Right hindlimb (tissue), 1 donor: ENCODE measurements around the gene THSD7B.

ENCODE experiments used
- DNase-seq: peaks from one replicate; pipeline ENCODE4 v3.0.0-alpha.2; 2018

Gene THSD7B

DNA sequence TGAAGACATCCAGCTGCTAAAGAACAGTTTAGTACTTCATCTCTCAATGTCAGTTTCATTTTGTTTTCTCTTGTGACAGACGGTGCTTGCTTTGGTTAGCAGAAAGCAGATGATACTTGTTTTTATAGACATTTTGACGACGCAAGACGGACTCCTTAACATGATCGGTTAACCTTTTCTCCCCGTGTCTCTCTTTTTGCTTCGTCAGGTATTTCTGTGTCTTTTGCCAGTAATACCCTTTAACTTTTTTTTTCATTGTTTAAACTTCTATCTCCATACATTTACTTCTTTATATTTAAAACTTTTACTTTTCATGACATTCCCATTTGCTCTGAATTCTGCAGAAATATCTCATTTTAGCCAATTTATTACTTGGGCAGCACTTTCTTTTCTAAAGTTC is 57.9 kb downstream of the THSD7B start:
- DNase-seq = no peak

DNA sequence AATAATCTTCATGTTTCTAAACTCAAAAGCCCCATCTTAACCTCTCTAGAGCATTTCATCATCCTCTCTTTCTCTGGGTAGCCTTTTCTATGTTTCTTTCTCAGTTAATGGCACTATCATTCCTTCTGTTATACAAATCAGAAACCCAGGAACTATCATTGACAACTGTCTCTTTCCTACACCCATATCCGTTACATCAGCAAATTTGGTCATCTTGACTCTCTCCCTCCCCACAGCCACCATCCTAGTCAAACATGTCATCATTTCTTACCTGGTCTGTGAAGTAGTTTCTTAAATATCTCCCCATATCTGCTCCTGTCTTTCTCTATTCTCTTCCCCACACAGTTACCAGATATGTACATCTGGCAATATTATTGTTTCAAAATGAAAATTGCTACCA is 62.8 kb downstream of the THSD7B start:
- DNase-seq = no peak

DNA sequence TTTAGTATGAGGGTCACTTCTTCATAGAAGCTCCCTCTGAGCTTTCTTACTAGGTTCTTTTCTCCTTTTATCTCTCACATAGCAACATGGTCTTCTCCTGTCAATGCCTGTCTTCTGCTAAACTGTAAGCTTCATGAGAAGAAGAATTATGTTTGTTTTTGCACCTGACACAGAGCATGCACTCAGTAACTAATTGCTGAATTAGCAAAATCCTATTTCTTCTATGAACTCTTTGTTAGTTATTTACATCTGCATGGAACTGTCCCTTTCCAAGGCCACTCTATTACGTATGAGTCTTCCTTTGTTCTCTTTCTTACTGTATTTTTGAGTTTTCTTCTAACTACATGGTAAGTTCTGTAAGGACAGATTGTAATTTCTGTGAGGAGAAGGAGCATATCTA is 63.4 kb downstream of the THSD7B start:
- DNase-seq = no peak

DNA sequence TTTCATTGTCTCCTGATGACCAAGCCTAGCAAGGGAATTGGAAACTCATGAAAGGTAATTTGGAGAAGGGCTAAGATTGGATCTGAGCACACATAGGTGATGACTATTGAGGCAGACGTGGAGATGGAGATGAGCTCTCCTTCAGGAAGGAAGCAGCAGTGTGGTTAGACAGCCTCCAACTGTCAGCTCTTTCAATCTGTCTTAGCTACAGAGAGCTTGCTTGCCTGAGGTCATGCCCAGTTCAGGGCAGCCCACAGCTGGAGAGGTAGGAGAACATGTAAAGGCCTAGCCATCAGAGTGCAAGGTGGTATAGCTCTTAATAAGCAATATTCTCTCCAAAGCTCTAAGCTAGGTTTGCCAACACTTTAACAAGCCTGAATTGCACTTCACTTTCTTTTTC is 79.2 kb downstream of the THSD7B start:
- DNase-seq = no peak

DNA sequence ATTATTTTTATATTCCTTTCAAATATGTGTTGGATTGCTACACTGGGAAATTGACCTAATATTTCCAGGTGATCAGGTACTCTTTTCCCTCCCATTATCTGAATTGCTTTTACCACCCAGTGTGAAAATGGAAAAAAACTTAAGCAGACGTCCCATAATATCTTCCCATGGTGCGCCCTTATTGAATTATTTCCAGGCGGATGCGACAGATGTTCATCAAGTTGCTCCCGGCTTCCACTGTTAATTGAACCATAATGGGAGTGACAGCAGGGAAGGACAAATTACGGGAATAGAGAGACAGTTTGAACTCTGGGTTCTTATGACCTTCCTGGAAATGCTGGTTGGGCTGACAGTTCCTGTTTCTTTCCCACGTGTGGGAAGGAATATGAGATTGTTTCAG is 93.3 kb downstream of the THSD7B start:
- no peak for DNase-seq

DNA sequence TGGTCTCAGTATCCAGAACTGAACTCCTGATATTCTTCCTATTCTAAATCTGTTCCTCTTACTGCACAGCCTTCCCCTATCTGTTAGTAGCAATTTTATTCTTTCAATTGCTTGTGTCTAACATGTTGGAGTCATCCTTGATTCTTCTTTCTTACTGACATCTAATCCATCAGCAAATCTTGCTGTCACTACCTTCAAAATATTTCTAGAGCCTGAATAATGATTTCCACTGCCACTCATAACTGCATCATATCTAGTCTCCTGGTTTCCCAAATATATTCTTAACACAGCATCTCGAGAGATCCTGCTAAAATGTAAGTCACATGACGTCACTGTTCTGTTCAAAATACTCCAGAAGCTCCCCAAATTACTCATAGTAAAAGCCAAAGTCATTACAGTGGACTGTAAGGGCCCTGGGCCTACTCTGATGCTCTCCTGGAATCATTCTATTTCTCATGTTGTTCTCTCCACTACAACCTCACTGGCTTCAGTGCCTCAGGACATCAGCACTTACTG is 95.2 kb downstream of the THSD7B start:
- DNase-seq = no peak

DNA sequence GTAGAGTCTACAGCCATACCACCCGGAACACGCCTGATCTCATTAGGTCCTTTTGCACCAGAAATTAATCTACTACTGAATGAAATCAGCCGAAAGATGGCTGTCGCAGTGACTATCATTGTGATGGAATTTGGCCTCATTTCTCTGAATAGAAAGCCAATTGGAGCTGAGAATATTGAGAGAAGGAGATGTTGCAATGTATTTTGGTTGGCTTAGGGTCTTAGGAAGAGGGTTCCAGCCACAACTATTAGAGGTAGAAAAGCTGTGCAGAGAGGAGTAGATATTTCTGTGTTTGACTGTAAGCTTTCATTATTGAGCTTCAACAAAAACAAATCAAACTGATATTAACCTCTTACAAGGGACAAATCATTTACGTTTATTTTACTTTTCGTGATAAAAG is 98.1 kb downstream of the THSD7B start:
- DNase-seq = no peak

DNA sequence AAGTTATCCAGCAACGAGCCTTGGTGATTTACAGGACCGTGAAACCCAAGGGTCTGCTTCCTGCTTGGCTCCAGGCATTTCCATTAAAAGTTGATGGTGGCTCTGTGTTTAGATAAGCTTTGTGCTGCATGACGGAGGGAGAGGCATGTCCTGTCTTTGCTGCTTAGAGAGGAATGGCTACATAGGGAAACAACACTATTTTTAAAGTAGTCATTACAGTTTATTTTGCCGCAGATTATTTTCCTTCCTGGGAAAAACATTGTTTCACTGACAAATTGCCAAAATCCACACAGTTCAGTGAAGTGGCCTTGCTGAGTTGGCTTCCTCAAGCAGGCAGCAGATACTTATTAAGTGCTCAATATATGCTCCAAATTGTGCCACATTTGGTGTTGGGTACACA is 98.5 kb downstream of the THSD7B start:
- DNase-seq = no peak

DNA sequence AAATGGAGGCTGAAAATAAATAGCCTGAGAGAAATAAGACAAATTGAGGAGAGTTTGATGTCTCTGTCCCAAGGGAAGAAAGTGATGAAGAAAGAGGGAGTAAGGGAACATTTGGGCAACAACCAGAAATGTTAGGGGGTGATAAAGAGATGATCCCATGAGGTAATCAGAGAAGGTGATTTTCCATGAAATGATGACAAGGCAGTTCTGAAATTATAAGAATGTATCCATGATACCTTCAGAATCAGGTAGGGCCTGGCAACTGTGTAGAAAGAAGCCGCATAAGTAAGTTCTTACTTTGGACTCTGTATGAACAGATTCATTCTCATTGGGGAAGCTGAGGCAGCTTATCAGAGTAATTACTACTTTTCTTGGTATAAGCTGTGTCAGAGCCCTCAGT is 106.1 kb downstream of the THSD7B start:
- no peak for DNase-seq

DNA sequence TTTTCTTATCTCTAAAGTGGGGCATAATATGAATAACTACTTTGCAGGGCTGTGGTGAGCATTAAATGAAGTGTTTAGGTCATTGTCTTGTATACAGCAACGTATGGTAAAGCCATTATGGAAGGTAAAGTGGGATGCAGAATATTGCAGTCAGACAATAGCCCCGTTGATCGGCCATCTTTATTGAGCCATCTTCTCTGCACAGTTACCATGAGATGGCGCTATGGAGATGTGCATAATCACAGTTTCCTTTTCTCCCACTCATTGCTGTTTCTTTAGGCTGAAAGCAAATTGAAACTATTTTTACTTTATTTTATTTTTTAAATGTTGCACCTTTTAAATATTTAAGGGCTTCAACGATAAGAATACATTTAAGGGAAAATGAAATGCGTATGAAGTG is 108.9 kb downstream of the THSD7B start:
- DNase-seq = no peak

DNA sequence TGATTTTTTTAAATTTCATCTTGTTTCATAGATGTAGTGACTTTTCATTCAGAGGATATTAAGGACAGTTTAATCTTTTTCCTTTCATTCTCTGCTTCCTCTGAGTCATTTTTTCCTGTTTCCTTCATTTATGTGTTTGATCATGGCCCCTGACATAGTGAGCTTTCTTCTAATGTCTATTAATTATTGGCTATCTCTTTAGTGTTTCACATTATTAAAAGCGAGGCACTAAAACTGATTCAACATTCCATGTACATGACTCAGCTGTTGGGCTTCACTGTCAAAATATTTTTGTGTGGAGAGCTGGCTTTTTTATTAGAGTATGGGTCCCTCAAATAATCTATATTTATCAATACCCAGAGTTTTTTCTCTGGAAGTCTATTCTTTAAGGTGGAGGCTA is 125.8 kb downstream of the THSD7B start:
- DNase-seq = no peak

DNA sequence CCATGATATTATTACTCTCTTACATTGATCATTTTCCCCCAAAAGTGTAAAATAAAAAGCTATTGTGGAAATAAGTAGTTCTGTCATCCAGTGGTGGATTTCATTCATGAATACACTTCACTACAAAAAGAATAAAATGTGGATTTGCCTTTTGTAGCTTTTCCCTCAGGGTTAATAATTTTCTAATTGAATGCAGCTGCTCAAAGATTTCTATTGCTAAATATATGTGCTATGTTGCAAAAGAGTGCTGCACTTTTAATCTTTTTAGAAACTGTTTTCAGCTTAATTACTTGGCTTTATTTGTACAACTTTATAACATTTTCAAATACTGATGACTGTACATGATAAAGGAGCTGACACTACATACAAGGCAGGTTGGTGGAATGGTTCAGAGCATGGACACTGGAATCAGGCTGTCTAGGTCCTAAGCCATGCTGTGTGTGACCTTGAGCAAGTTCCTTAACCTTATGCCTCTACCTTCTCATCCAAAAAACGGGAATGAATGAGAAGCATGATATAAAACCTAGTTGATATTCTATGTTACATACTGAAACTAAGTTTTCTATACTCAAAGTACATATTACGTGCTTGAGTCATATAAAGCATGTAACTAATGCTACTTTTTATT is 128.8 kb downstream of the THSD7B start:
- DNase-seq = no peak

DNA sequence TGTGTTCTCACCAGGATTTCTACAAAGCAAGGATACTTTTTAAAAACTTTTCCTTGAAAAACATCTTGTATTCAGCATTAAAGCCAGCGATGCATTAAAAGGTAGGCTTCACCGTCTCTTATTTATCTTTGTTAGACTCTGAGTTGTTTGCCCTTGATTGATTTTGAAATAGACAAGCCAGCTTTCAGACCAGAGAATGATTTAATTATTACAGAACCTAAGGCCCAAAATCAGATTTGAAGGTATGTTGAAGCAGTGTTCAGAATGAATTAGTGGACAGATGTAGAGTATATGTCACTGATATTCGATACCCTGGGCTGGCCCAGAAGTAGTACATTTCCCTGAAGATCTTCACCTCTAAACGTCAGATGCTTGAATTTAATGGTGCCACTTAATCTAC is 136.4 kb downstream of the THSD7B start:
- DNase-seq = no peak

DNA sequence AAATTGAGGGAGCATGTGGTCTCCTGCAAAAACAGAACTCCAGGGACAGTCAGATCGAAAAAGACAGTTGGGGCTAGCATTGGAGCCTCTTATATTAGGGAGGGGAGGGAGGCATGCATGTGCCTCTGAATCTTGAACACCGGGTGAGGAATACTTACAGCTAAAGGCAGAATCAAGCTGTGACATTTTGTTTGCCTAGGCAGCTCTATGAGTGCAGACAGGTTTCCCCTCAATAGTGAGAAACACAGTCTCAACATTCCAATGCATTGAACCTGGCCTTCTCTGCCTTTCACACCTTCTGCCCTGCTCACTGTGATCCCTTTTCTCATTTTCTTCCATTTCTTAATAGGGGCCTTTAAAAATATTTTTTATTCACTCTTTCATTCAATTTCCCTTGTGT is 140.4 kb downstream of the THSD7B start:
- DNase-seq = no peak

DNA sequence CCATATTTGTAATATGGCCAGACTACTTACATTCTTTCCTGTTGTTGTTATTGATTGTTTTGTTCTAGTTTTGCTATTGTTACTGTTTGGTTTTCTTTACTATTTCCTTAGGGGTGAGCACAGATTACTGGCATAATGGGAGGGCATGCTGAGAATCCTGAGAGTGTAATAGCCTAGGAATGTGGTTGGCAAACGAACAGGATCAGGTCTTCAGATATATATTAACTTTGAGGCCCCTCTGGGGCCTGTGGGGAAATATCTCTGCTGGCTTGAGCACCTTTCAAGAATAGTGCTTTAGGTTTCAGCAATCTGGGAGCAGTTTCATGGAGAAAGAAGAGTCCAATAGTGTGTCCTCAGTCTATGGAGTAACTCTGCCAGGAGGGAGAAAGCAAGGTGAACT is 144.4 kb downstream of the THSD7B start:
- DNase-seq = no peak

DNA sequence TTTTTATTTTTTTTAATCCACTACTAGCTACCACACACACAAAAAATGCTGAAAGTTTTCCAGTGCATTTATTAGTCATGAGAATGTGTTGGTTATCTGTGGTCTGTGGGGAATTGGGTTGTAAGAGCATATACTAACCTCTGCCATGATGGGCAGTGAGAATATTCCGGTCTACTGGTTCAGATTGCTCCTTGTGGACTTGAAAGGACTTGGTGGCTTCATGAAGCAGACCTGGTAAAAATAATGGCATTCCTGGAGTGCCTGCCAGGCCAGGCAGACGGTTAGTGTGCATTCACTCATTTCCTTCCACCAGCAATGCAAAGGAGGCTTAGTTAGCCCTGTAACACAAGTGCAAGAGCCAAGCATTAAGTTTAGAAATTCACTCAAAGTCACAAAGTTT is 150.8 kb downstream of the THSD7B start:
- no peak for DNase-seq

DNA sequence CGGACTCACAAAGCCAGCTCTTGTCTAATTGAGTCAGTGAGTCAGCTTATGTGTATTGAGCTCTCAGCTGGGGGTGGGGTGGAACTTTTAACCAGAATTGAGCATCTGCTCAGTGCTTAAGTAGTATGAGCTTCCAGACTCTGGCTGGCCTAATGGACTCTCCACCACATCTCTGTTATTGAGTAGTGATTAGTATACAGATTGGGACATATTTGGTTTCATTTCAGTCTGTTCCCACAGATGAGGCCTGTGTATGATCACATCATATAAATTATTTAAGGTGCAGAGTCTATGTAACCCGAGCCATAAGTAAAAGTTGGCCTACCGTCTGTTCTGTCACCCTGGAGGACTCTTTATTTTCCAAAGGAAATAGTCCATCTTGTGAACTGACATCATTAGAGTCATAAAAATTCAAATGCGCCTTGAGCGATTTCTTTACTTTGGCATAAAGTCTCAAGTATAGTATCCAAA is 152.1 kb downstream of the THSD7B start:
- peak; percentile 76 for DNase-seq

DNA sequence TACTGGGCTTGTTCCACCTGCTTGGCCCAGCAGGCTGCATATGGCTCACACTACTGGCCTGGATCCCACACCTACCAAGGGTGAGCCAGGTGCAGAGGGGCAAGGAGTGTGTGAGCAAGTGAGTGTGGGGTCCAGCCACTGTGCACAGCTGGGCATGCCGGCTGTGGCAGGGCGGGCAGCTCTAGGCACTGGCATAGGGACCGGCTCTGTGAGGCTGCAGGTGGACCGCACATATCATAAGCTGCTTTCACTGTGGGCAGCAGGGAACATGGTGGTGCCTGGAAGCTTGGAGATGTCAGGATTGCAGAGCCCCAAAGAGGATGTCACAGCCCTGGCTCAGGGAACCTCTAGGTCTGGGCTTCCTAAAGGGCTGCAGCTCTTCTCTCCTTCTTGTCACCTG is 154.3 kb downstream of the THSD7B start:
- DNase-seq = no peak

DNA sequence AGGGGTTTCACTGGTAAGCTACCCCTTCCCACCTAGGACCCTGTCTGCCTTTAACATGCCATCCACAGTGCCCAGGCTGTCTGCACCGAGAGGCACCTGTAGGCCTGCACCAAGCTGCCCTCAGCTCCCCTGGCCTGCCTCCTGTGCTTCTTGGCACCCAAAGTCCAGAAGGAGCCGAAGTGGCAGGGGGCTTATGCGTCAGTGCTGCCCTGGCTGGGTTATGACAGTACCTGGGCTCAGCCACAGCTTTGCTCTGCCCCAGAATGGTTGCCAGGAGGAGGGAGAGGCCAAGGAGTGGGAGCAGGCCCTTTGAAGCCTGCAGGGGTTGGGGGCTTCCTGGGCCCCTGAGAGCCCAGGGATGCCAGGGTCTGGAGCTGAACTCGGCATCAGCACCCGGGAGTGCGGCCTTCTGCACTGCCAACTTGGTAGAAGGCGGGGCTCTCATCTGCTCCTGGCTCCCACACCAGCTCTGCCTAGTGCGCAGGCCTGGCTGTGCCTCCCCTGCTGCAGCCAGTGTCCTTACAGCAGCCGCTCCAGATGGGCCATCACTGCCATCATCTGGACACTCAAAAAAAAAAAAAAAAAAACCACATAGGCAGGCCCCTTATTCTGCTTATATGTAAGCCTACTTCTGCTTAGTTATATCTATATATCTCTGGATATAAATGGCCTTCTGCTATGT is 155.4 kb downstream of the THSD7B start:
- no peak for DNase-seq

DNA sequence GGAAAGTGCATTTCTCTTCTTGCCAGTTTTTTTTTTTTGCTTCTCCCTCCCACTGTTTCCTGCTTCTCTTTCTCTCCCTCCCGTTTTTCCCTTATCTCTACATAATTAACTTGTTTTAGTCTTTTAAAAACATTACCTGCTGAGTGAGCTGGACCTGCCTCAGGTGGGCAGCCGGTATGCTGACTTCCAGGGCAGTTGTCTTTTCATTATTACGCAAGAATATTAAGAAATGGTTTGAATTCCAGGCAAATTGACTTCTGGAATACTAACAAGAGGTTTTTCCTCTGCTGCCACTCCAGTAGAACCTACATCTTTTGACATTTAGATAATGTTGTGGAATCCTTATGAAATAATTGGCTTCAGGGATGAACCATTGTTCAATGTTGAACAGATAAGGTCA is 161.8 kb downstream of the THSD7B start:
- no peak for DNase-seq

DNA sequence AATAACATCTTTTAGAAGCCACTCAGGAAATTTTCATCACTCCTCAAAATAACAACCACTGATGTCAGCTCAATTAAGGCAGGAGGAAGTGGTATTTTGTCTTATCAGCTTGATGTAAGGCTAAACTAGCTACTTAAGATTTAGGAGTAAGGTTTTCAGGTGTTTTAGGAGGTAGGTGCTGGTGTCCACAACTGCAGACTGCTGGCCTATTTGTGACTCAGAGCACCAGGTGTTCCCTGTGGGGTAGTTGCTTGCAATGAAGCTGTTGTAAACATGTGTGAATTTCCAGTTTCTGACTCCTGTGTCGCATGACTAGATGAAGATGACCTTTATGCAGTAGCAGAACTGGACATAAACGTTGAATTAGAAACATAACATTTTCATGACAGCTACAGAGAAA is 164.2 kb downstream of the THSD7B start:
- DNase-seq = no peak

DNA sequence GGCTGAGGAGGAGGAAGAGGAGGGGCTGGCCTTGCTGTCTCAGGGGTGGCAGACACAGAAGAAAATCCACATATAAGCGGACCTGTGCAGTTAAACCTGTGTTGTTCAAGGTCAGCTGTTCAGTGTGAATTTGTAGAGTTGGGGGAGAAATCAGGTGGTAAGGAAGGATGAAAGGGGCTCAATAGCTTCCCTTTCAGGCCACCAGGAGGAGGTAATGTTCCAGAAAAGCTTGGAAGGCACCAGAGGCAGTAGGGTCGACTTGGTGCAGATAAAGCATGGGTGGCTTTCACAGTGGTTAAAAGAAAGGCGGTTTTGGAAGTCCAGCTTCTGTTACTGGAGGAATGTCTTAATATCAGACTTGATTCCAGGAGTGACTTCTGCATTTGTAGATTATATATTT is 167.4 kb downstream of the THSD7B start:
- DNase-seq = no peak

DNA sequence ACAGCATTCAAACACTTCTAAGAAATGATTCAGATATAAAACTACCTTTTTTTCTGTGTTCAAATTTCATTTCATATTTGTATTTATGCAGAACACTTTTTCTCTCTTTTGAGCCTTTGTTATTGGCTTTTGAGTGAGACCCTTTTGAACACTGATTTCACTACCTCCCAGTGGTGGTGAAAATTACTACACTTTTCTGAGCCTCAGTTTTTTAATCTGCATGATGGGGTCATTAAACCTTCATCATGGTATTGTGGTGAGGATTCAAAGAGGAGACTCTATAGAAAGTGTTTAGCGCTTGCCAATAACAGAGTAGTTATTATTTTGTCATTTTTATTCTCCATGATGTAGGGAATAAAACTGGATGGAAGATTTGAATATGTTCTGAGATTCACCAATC is 169.8 kb downstream of the THSD7B start:
- no peak for DNase-seq

DNA sequence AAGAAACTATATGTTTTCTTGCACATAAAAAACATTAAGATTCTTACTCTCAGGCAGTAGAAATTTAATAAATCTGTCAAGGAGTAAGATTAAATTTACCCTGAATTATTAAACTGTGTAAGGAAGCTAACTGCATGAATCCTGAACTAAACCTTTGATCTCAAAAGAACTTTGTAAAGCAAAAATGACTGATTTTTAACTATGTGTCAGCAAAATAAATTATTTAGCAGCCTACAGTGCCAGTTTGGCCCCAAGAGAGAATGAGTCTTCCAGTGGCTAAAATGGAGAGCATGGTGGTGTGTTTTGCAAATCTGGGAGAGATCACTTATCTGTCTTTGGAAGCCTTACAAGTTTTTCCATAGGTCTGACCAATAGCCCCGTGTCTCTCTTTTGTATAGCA is 190.7 kb downstream of the THSD7B start:
- no peak for DNase-seq

DNA sequence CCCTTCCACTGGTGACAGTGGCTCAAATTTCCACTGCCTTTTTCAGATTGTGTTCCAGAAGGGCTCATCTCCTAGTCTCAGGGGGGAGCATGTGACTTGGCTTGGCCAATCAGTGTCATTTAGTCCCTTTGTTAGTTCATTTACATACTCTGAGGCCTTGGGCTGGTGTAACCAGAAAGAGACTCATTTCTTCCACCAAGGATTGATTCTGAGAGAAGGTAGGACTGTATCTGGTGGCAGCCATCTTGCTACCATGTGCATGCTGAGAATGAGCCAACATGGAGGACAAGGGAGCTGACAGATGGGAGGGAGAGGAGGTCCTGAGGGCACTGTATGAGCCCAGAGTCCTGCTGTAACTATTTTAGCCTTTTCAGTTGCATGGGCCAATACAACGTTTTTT is 191.7 kb downstream of the THSD7B start:
- no peak for DNase-seq
